K562 (cell line): ENCODE measurements around the gene WDR81. TPM values are rescaled to one million over a fixed set of nuclear protein-coding genes. Genes with fewer than 3 reads are reported as not detected.

Source experiments
- ATAC-seq: fragments of 200-7000 bp; cut with Tn5 transposase; 3 replicates; pipeline ENCODE4 v1.9.1; 2020; ENCODE audit warnings: moderate library complexity
- BruUV-seq: library from RNA; stranded (reverse); fragments of 400-500 nt; replicated peaks from 2 replicates; lab custom pipeline; 2021; lab: Mats Ljungman, UMichigan
- CTCF ChIA-PET: fragments of 300-600 bp; formaldehyde crosslinking; extraction: SDS; loops from one replicate; lab custom pipeline; 2021; ENCODE audit warnings: low intra/inter-chr PET ratio; lab: Yijun Ruan, JAX
- POLR2A ChIA-PET: fragments of 300-600, 350-650 bp; sonication (Branson Sonifier 250); formaldehyde crosslinking; extraction: SDS; loops from one replicate; lab custom pipeline; 2021; ENCODE audit warnings: antibody characterized with exemption, inconsistent platforms; lab: Yijun Ruan, JAX
- DNase-seq, 4 experiments: peaks; one replicate each; pipeline versions ENCODE4 v3.0.0 to v3.0.0-alpha.2; 2011 to 2018; ENCODE audit warnings: low spot score in 3 of 4, mixed read lengths in 3 of 4; ENCODE audit errors: extremely low read depth in 1 of 4
- FAIRE-seq: peaks from 2 replicates; lab custom pipeline; 2011; peaks lifted over from hg19 to GRCh38; lab: Jason Lieb, UNC
- H2AFZ ChIP-seq: 2 replicates; pipeline ENCODE4 v1.6.0; 2011; ENCODE audit warnings: low read depth, low read length, control low read depth, inconsistent platforms
- H3K27ac ChIP-seq: fragments of 200-600 bp; 3 replicates; pipeline ENCODE4 v1.8.0; 2011; ENCODE audit warnings: low read depth, mild to moderate bottlenecking, control low read depth, inconsistent platforms, low read length, moderate library complexity, mixed read lengths; ENCODE audit errors: extremely low read depth
- H3K27me3 ChIP-seq, 2 experiments: fragments of 300-600 bp in 1 of 2; 2 replicates in 1 of 2; 3 replicates in 1 of 2; pipeline versions ENCODE4 v1.6.0 to v1.8.0; 2011; ENCODE audit warnings: inconsistent platforms in 2 of 2, low read length in 2 of 2, mild to moderate bottlenecking in 1 of 2, mixed read lengths in 1 of 2, moderate library complexity in 1 of 2; ENCODE audit not compliant: control insufficient read depth in 2 of 2, insufficient read depth in 2 of 2
- H3K36me3 ChIP-seq: fragments of 300-600 bp; 3 replicates; pipeline ENCODE4 v1.8.0; 2011; ENCODE audit warnings: mild to moderate bottlenecking, low read length, inconsistent platforms; ENCODE audit not compliant: control insufficient read depth, insufficient read depth
- H3K4me1 ChIP-seq, 2 experiments: fragments of 200-600 bp in 1 of 2; replicated peaks in 1 of 2; 2 replicates in 1 of 2; 3 replicates in 1 of 2; pipeline versions ENCODE4 v1.5.1 to v1.8.0; 2011; ENCODE audit warnings: inconsistent platforms in 2 of 2, low read length in 2 of 2, mild to moderate bottlenecking in 1 of 2, mixed read lengths in 1 of 2, moderate library complexity in 1 of 2; ENCODE audit not compliant: control insufficient read depth in 2 of 2, insufficient read depth in 2 of 2
- H3K4me2 ChIP-seq: 2 replicates; pipeline ENCODE4 v1.6.1; 2011; ENCODE audit warnings: low read length, control low read depth, inconsistent platforms, mixed read lengths; ENCODE audit not compliant: insufficient read depth
- H3K4me3 ChIP-seq: fragments of 200-600 bp; sonication (generic), shearing (Covaris generic); 2 replicates; pipeline ENCODE4 v1.5.1; 2016; ENCODE audit warnings: control low read depth, inconsistent platforms
- H3K79me2 ChIP-seq: fragments of 200-600 bp; 3 replicates; pipeline ENCODE4 v1.8.0; 2011; ENCODE audit warnings: low read length, inconsistent platforms; ENCODE audit not compliant: control insufficient read depth, insufficient read depth
- H3K9ac ChIP-seq, 2 experiments: 2 replicates each; pipeline versions ENCODE4 v1.6.0 to v1.6.1; 2011; ENCODE audit warnings: low read depth in 2 of 2, low read length in 2 of 2, control low read depth in 1 of 2, inconsistent platforms in 1 of 2, mild to moderate bottlenecking in 1 of 2, mixed read lengths in 1 of 2; ENCODE audit not compliant: insufficient read depth in 1 of 2
- H3K9me1 ChIP-seq: one replicate; pipeline ENCODE4 v1.6.0; 2011; ENCODE audit warnings: inconsistent platforms, mild to moderate bottlenecking, low read length, moderate library complexity; ENCODE audit not compliant: control insufficient read depth, insufficient read depth
- H3K9me3 ChIP-seq: replicated peaks from 2 replicates; pipeline ENCODE4 v1.5.1; 2011; ENCODE audit warnings: low read depth, low read length, inconsistent platforms; ENCODE audit not compliant: control insufficient read depth, insufficient read depth
- H4K20me1 ChIP-seq: replicated peaks from 2 replicates; pipeline ENCODE4 v1.6.1; 2011; ENCODE audit warnings: low read length, inconsistent platforms, mixed read lengths; ENCODE audit not compliant: control insufficient read depth, insufficient read depth
- E2F4 ChIP-seq: sonication (generic); formaldehyde crosslinking; IDR thresholded peaks from 2 replicates; pipeline ENCODE4 v1.8.0; 2022; ENCODE audit warnings: mild to moderate bottlenecking, low read depth, missing genetic modification reagents
- FOXK1 ChIP-seq: sonication (generic); formaldehyde crosslinking; IDR thresholded peaks from 2 replicates; pipeline ENCODE4 v1.8.0; 2022; ENCODE audit warnings: missing genetic modification reagents, mild to moderate bottlenecking, borderline replicate concordance
- GABPA ChIP-seq: fragments of 200-800 bp; sonication (Bioruptor generic); conservative IDR thresholded peaks from 2 replicates; pipeline ENCODE4 v1.6.1; 2016; ENCODE audit warnings: low read depth, missing genetic modification characterization, missing compliant biosample characterization
- HMGXB4 ChIP-seq: sonication (generic); formaldehyde crosslinking; IDR thresholded peaks from 2 replicates; pipeline ENCODE4 v1.8.1; 2023; ENCODE audit warnings: mild to moderate bottlenecking, missing genetic modification reagents
- MED1 ChIP-seq: sonication (generic); formaldehyde crosslinking; IDR thresholded peaks from 2 replicates; pipeline ENCODE4 v1.8.1; 2023; ENCODE audit warnings: missing genetic modification reagents, borderline replicate concordance
- MLX ChIP-seq, 2 experiments: fragments of 450-650 bp in 1 of 2; sonication (generic) in 1 of 2; formaldehyde crosslinking; conservative IDR thresholded peaks; 2 replicates each; pipeline versions ENCODE4 v1.4.0 to v1.8.1; 2020 to 2022; ENCODE audit warnings: mild to moderate bottlenecking in 1 of 2, missing genetic modification reagents in 1 of 2
- NR2C2 ChIP-seq, 2 experiments: fragments of 200-800 bp in 1 of 2; sonication (Bioruptor generic) in 1 of 2; sonication (generic) in 1 of 2; formaldehyde crosslinking in 1 of 2; IDR thresholded peaks; 2 replicates each; pipeline versions ENCODE4 v1.6.1 to v1.8.0; 2016 to 2022; ENCODE audit warnings: mild to moderate bottlenecking in 1 of 2, missing compliant biosample characterization in 1 of 2, missing genetic modification characterization in 1 of 2, missing genetic modification reagents in 1 of 2
- SFPQ ChIP-seq: fragments of 200-400 bp; formaldehyde crosslinking; IDR thresholded peaks from 2 replicates; pipeline ENCODE4 v1.6.1; 2017; ENCODE audit warnings: mild to moderate bottlenecking, low read depth, low read length, moderate library complexity
- TAF9B ChIP-seq: fragments of 450-650 bp; IDR thresholded peaks from 2 replicates; pipeline ENCODE4 v1.6.1; 2018; ENCODE audit warnings: mild to moderate bottlenecking; ENCODE audit not compliant: partially characterized antibody
- USF2 ChIP-seq: sonication (generic); formaldehyde crosslinking; IDR thresholded peaks from 2 replicates; pipeline ENCODE4 v1.5.0; 2020; ENCODE audit warnings: missing genetic modification reagents
- ZBTB7A ChIP-seq: IDR thresholded peaks from 2 replicates; pipeline ENCODE4 v1.6.1; 2011; ENCODE audit warnings: low read depth, mild to moderate bottlenecking, low read length, moderate library complexity, borderline replicate concordance; ENCODE audit not compliant: control insufficient read depth
- WGBS: fragments of 100-300 bp; shearing (Covaris generic); methylation state at CpG from one replicate; pipeline ENCODE4 v1.1.6; 2016; ENCODE audit warnings: low coverage, mixed read lengths; ENCODE audit not compliant: insufficient coverage; ENCODE audit errors: missing lambda C conversion rate; 5-methylcytosine and 5-hydroxymethylcytosine counted together
- in situ Hi-C: fragments of 300-500 bp; cut with MboI; formaldehyde crosslinking; loops from 4 replicates; pipeline ENCODE4 v1.15.0; 2018; ENCODE audit warnings: inconsistent platforms, mixed read lengths
- intact Hi-C: fragments of 100-400 bp; cut with micrococcal nuclease; formaldehyde crosslinking; loops from 2 replicates; pipeline ENCODE4 v1.14.2; 2022
- polyA plus RNA-seq, 8 experiments: library from polyadenylated mRNA; depleted of rRNA in 4 of 8; stranded (reverse) in 5 of 8; unstranded in 3 of 8; fragments of >200 nt; fragmentation: Nextera tagmentation in 2 of 8; fragmentation: Illumina TruSeq in 1 of 8; extraction: Ambion mirVana in 2 of 8; extraction: Trizol in 1 of 8; gene quantifications; 2 replicates each; pipeline versions ENCODE4 v1.2.1 to v1.2.3, GENCODE V29; 2011 to 2014; ENCODE audit warnings: inconsistent platforms in 1 of 8, missing spikeins in 1 of 8
- total RNA-seq, 7 experiments: library from RNA; depleted of rRNA in 6 of 7; stranded (reverse); fragments of >200 nt in 6 of 7; fragmentation: Illumina TruSeq in 2 of 7; extraction: Trizol in 2 of 7; gene quantifications; 2 replicates each; pipeline versions ENCODE4 v1.2.1 to v1.2.3, GENCODE V29; 2011 to 2021; ENCODE audit warnings: low replicate concordance in 1 of 7

Gene WDR81
- total and polyA plus RNA-seq, 9 of the 15 experiments (the other 6 are each of a cell fraction or from before 2014, with no cell fraction given), result 0.01 to 17.1 (median 3.3) TPM

GRCh38 chr17:1710807-1711553, 13.5 kb upstream of the WDR81 start (continued):
- TF ChIP-seq HMGXB4, result no peak
- TF ChIP-seq TAF9B, result no peak
- peak; percentile 61 for TF ChIP-seq ZBTB7A
- TF ChIP-seq NR2C2 (CRISPR knock-in tag; IDR thresholded peaks at IDR 0.05), result no peak
- peak; percentile 82 for TF ChIP-seq NR2C2 (tag; IDR thresholded peaks at IDR 0.05)
- TF ChIP-seq, all 486 proteins: peak for 5

- Histone ChIP-seq H2AFZ (no peak overlapping the region), H3K4me3 (no peak overlapping the region), H3K27ac (no peak overlapping the region), H3K36me3 (peaks cover 25% of the 10 kb centered on the region; the same call in 2 of the 3 replicates), H3K9me1 (no peaks in the 10 kb centered on the region), H3K4me2 (no peak overlapping the region), H3K9me3 (no peaks in the 10 kb centered on the region), H3K4me1 (peaks cover 31 to 64% of the 10 kb centered on the region in 2 experiments), H3K9ac (no peak overlapping the region), H4K20me1 (0 out of 2 replicates have a peak, but pooled peaks cover 3% of the 10 kb centered on the region), H3K79me2 (peaks cover 44% of the 10 kb centered on the region), H3K27me3 (no peaks in the 10 kb centered on the region)
- CTCF ChIA-PET, result no interaction called here
- in situ Hi-C loops, result loop anchor here (5.0 to 10.0 kb wide), 2 partner anchors 40 to 323 kb away; partner anchors contain the start of gene DPH1
- intact Hi-C loops, result no loop called here
- POLR2A ChIA-PET, result interaction anchor here (0.7 to 1.5 kb wide), 2 partner anchors 11 to 410 kb away, joined by 3 to 7 read pairs; no protein-coding TSS in a partner anchor
- no TSS peak for BruUV-seq
- ATAC-seq, result no peak
- no peak for DNase-seq
- FAIRE-seq, result no peak
- WGBS, result 52% methylated on average over 4 of the region's 4 CpGs
- TF ChIP-seq SFPQ (no peak), MLX (CRISPR knock-in tag; conservative IDR thresholded peaks at IDR 0.05) (no peak), GABPA (tag) (no peak), E2F4 (no peak), FOXK1 (no peak), MED1 (no peak), USF2 (CRISPR knock-in tag) (peak; percentile 47)
Observed at GRCh38 chr17:1711804-1712203, 12.7 kb upstream of the WDR81 start.
